Loucy (cell line): ENCODE results near the gene LCN10.

ENCODE experiments used
- EZH2phosphoT487 ChIP-seq: fragments of 200-600 bp; IDR thresholded peaks from 2 replicates; pipeline ENCODE4 v1.6.1; 2018; ENCODE audit warnings: antibody characterized with exemption, mild to moderate bottlenecking, moderate library complexity, borderline replicate concordance
- TF ChIP-seq, protein P1 (sequence below): fragments of 200-600 bp; sonication (generic); conservative IDR thresholded peaks from 2 replicates; pipeline ENCODE4 v1.5.1; 2014; ENCODE audit warnings: mild to moderate bottlenecking, antibody characterized with exemption, low read length

DNA sequence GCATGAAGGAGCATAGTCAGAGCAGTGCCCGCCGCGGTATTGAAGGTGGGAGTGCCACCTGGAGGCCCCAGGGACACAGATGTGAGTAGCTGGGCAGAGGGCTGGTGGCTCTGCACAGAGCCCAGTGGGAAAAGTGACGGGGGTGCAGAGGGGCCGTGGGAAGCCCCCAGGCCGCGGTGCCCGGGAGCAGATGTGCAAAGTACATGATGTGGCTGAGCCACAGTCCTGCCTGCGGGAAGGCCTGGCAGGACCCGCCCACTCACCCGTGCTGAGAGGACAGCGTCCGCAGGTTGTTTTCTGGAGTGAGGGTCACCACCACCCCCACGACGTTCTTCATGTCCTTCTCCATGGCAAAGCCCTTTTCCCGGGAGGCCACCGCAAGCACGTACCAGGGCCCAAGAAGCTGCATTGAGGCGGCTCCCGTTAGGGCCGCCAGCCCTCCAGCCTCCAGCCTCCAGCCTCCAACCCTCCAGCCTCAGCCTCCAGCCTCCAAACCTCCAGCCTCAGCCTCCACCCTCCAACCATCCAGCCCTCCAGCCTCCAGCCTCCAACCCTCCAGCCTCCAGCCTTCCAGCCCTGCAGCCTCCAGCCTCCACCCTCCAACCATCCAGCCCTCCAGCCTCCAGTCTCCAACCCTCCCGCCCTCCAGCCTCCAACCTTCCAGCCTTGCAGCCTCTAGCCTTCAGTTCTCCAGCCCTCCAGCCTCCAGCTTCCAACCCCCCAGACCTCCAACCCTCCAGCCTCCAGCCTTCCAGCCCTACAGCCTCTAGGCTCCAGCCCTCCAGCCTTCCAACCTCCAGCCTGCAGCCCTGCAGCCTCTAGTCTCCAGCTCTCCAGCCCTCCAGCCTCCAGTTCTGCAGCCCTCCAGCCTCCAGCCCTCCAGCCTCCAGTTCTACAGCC is 4.7 kb upstream of the LCN10 start:
- TF ChIP-seq, protein P1, sequence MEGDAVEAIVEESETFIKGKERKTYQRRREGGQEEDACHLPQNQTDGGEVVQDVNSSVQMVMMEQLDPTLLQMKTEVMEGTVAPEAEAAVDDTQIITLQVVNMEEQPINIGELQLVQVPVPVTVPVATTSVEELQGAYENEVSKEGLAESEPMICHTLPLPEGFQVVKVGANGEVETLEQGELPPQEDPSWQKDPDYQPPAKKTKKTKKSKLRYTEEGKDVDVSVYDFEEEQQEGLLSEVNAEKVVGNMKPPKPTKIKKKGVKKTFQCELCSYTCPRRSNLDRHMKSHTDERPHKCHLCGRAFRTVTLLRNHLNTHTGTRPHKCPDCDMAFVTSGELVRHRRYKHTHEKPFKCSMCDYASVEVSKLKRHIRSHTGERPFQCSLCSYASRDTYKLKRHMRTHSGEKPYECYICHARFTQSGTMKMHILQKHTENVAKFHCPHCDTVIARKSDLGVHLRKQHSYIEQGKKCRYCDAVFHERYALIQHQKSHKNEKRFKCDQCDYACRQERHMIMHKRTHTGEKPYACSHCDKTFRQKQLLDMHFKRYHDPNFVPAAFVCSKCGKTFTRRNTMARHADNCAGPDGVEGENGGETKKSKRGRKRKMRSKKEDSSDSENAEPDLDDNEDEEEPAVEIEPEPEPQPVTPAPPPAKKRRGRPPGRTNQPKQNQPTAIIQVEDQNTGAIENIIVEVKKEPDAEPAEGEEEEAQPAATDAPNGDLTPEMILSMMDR = no peak
- TF ChIP-seq EZH2phosphoT487 = no peak
